DND-41 (cell line): ENCODE measurements around the gene KLHDC8B.

ENCODE experiments used
- ATAC-seq: fragments of 200-7000 bp; cut with Tn5 transposase; 3 replicates; pipeline ENCODE4 v1.9.1; 2021; ENCODE audit warnings: low read depth; ENCODE audit not compliant: insufficient read depth
- DNase-seq: peaks from one replicate; pipeline ENCODE4 v3.0.0-alpha.2; 2020
- H2AFZ ChIP-seq: 2 replicates; pipeline ENCODE4 v1.6.0; 2012; ENCODE audit warnings: low read depth, low read length
- H3K27ac ChIP-seq: 2 replicates; pipeline ENCODE4 v1.5.1; 2012; ENCODE audit warnings: low read length, inconsistent platforms
- H3K27me3 ChIP-seq: fragments of 200-600 bp; sonication (generic); 2 replicates; pipeline ENCODE4 v1.6.0; 2012; ENCODE audit warnings: low read length, mild to moderate bottlenecking, inconsistent platforms; ENCODE audit not compliant: insufficient read depth, poor library complexity
- H3K36me3 ChIP-seq: 2 replicates; pipeline ENCODE4 v1.5.1; 2012; ENCODE audit warnings: low read length, inconsistent platforms; ENCODE audit not compliant: insufficient read depth
- H3K4me1 ChIP-seq: 2 replicates; pipeline ENCODE4 v1.5.1; 2012; ENCODE audit warnings: mild to moderate bottlenecking, low read length; ENCODE audit not compliant: insufficient read depth
- H3K4me2 ChIP-seq: 2 replicates; pipeline ENCODE4 v1.6.0; 2012; ENCODE audit warnings: mild to moderate bottlenecking, moderate library complexity, low read length, inconsistent platforms; ENCODE audit not compliant: insufficient read depth
- H3K4me3 ChIP-seq, 2 experiments: fragments of 200-600 bp in 1 of 2; shearing (Covaris generic) in 1 of 2; 2 replicates each; pipeline ENCODE4 v1.5.1; 2012 to 2016; ENCODE audit warnings: inconsistent platforms in 2 of 2, low read length in 2 of 2, mild to moderate bottlenecking in 2 of 2, low read depth in 1 of 2, moderate library complexity in 1 of 2
- H3K79me2 ChIP-seq: 2 replicates; pipeline ENCODE4 v1.6.0; 2012; ENCODE audit warnings: low read length, inconsistent platforms; ENCODE audit not compliant: insufficient read depth
- H3K9ac ChIP-seq: 2 replicates; pipeline ENCODE4 v1.6.0; 2012; ENCODE audit warnings: low read depth, mild to moderate bottlenecking, inconsistent platforms, low read length, moderate library complexity
- H3K9me3 ChIP-seq: 2 replicates; pipeline ENCODE4 v1.5.1; 2012; ENCODE audit warnings: low read length, moderate library complexity, mild to moderate bottlenecking, inconsistent platforms; ENCODE audit not compliant: insufficient read depth, severe bottlenecking
- H4K20me1 ChIP-seq: 2 replicates; pipeline ENCODE4 v1.6.0; 2012; ENCODE audit warnings: low read length; ENCODE audit not compliant: insufficient read depth
- CTCF ChIP-seq: IDR thresholded peaks from 2 replicates; pipeline ENCODE4 v1.5.1; 2012; ENCODE audit warnings: borderline replicate concordance, low read length, moderate library complexity, mild to moderate bottlenecking; ENCODE audit not compliant: poor library complexity, severe bottlenecking; ENCODE audit errors: extremely low read depth
- EZH2 ChIP-seq: IDR thresholded peaks from 3 replicates; pipeline ENCODE4 v1.6.1; 2012; ENCODE audit warnings: borderline replicate concordance, low read depth, mild to moderate bottlenecking, moderate library complexity, low read length, inconsistent platforms; ENCODE audit not compliant: severe bottlenecking

The KLHDC8B gene

GRCh38 chr3:49172551-49173041 is 1.2 kb downstream of the KLHDC8B start:
- Histone ChIP-seq H3K4me2 (no peak overlapping the region; the same call in 1 of the 2 replicates), H3K9ac (no peak overlapping the region)
- DNase-seq, result no peak

GRCh38 chr3:49173116-49173791 is 1.9 kb downstream of the KLHDC8B start:
- no peaks in the 10 kb centered on the region for H3K27me3 ChIP-seq
- no peak for TF ChIP-seq CTCF
- no peak for TF ChIP-seq EZH2
- ATAC-seq (no peak), DNase-seq (no peak)
- no peak overlapping the region for H3K27ac ChIP-seq
- H4K20me1 ChIP-seq, result no peaks in the 10 kb centered on the region
- H3K4me2 ChIP-seq, result no peak overlapping the region
- no peak overlapping the region for H3K9ac ChIP-seq
- no peak overlapping the region for H3K4me3 ChIP-seq
- H3K9me3 ChIP-seq, result no peaks in the 10 kb centered on the region
- no peaks in the 10 kb centered on the region for H3K79me2 ChIP-seq
- peaks cover 18% of the 10 kb centered on the region for H3K4me1 ChIP-seq
- H3K36me3 ChIP-seq, result no peaks in the 10 kb centered on the region
- no peak overlapping the region for H2AFZ ChIP-seq

More at GRCh38 chr3:49172551-49173041, 1.2 kb downstream of the KLHDC8B start:
- no peak overlapping the region for H3K4me3 ChIP-seq
- H3K27ac ChIP-seq, result no peak overlapping the region
- peaks cover 18% of the 10 kb centered on the region for H3K4me1 ChIP-seq
- H3K27me3 ChIP-seq, result no peaks in the 10 kb centered on the region
- H4K20me1 ChIP-seq, result no peaks in the 10 kb centered on the region
- no peaks in the 10 kb centered on the region for H3K9me3 ChIP-seq
- H3K36me3 ChIP-seq, result no peaks in the 10 kb centered on the region
- no peak for ATAC-seq
- H2AFZ ChIP-seq, result no peak overlapping the region
- no peak for TF ChIP-seq CTCF
- TF ChIP-seq EZH2, result no peak
- H3K79me2 ChIP-seq, result no peaks in the 10 kb centered on the region

- Histone ChIP-seq H3K9ac (no peak overlapping the region), H3K27ac (no peak overlapping the region), H3K79me2 (no peaks in the 10 kb centered on the region), H3K4me1 (peaks cover 18% of the 10 kb centered on the region), H3K36me3 (no peaks in the 10 kb centered on the region), H3K4me2 (no peak overlapping the region), H2AFZ (no peak overlapping the region), H3K9me3 (no peaks in the 10 kb centered on the region), H3K27me3 (no peaks in the 10 kb centered on the region), H3K4me3 (no peak overlapping the region), H4K20me1 (no peaks in the 10 kb centered on the region)
- no peak for TF ChIP-seq CTCF
- no peak for TF ChIP-seq EZH2
- DNase-seq (no peak), ATAC-seq (no peak)
Measured at GRCh38 chr3:49173792-49174170, 2.4 kb downstream of the KLHDC8B start.
